Motor neuron (in vitro differentiated cells): ENCODE data around the gene RPP25L. TPM values are rescaled to one million over a fixed set of nuclear protein-coding genes. Genes with fewer than 3 reads are reported as not detected.

ENCODE experiments used
- ATAC-seq, 8 experiments: fragments of 200-7000 bp; cut with Tn5 transposase; replicated peaks in 6 of 8; 2 replicates each; pipeline ENCODE4 v1.8.0; 2021; ENCODE audit warnings: mild to moderate bottlenecking in 8 of 8, moderate library complexity in 8 of 8
- H3K27ac ChIP-seq, 2 donors: fragments of 250-450 bp; sonication (Bioruptor Pico); 2 replicates each; pipeline ENCODE4 v1.9.0; 2021; ENCODE audit warnings: antibody characterized with exemption in 2 of 2, mild to moderate bottlenecking in 2 of 2, moderate library complexity in 1 of 2
- H3K4me1 ChIP-seq, 2 donors: fragments of 250-450 bp; sonication (Bioruptor Pico); replicated peaks in 1 of 2; 2 replicates each; pipeline ENCODE4 v1.6.1; 2021; ENCODE audit warnings: antibody characterized with exemption in 2 of 2, mild to moderate bottlenecking in 2 of 2, moderate library complexity in 1 of 2
- H3K4me3 ChIP-seq, 5 donors: fragments of 250-450 bp; sonication (Bioruptor Pico); 2 replicates each; pipeline ENCODE4 v1.9.0; 2021; ENCODE audit warnings: antibody characterized with exemption in 5 of 5, mild to moderate bottlenecking in 5 of 5, moderate library complexity in 4 of 5
- WGBS, 10 experiments: fragments of 450-650 bp; shearing (Covaris generic); methylation state at CpG; one replicate each; pipeline ENCODE4 v1.0.0; 2022; 5-methylcytosine and 5-hydroxymethylcytosine counted together
- in situ Hi-C, 9 experiments: fragments of 400-800 bp; cut with MboI; loops; one replicate each; pipeline ENCODE4 v1.15.0; 2021; ENCODE audit warnings: low sequenced_read_pairs in 9 of 9, low pct_unique_long_range_greater_than_20kb in 2 of 9; ENCODE audit not compliant: unreplicated experiment in 9 of 9
- total RNA-seq, 8 experiments: library from RNA; unstranded; fragments of 300-600 nt; gene quantifications; 2 replicates each; pipeline versions ENCODE4 v1.2.3 to v1.2.4, GENCODE V29; 2022

Gene RPP25L, protein sequence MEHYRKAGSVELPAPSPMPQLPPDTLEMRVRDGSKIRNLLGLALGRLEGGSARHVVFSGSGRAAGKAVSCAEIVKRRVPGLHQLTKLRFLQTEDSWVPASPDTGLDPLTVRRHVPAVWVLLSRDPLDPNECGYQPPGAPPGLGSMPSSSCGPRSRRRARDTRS
- 10 to 100 TPM; 17.4 to 64.0 (median 24.0) TPM for total RNA-seq

GRCh38 chr9:34611811-34612787, at the start of gene RPP25L:
Gene RPP25L, minus strand, starts transcription at chr9:34612097. Its CDS starts 801 bp downstream, at chr9:34611296.
- Histone ChIP-seq H3K4me3 (peak within 1 kb of the TSS; percentile 45 to 90 (median 58)), H3K27ac (peak within 1 kb of the TSS; percentile 81 to 82), H3K4me1 (peaks cover 23% of the 10 kb centered on the region in 2 donors)
- ATAC-seq: peak; percentile 82 to 92 (median 92)
- 0 to 3% (median 0%) methylated on average over 1 to 7 of the region's 77 CpGs; no CpG with 5 or more reads in 6 of the 10 experiments for WGBS, 10 experiments
- in situ Hi-C loops: no loop called here

DNA sequence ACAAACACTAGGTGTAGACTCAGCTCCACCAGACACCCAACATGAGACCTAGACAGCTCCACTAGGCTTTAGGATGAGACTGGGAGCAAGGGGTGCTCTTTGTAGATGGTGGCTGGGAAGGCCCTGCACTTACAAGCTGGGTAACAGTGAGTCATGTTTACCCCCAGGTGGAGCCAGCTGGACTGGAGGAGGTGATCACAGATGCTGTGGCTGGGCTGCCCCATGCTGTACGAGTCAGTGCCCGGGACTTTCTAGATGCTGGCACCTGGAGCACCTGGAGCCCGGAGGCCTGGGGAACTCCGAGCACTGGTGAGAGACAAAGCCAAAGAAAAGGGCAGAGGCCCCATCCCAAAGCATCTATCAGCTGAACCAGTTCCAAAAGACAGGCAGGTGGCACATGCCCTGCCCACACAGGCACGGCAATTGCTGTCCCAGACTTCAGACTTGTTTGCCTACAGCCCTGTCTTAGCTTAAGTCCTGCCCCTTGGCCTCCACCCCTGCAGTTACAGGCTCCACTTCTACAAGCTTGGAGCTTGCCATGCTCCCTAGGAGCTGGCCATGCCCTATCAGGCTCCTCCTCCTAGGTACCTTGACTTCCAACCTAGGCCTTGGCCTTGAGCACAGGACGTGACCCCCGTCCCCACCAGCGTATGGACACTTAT, 47.8 kb upstream of the RPP25L start:
- 50 to 94% (median 86%) methylated on average over 2 to 5 of the region's 8 CpGs; no CpG with 5 or more reads in 4 of the 10 experiments for WGBS, 10 experiments
- Histone ChIP-seq H3K4me3 (no peak overlapping the region), H3K27ac (no peak overlapping the region), H3K4me1 (peaks cover 5 to 7% of the 10 kb centered on the region in 2 donors)
- in situ Hi-C loops: no loop called here
- no peak for ATAC-seq

DNA sequence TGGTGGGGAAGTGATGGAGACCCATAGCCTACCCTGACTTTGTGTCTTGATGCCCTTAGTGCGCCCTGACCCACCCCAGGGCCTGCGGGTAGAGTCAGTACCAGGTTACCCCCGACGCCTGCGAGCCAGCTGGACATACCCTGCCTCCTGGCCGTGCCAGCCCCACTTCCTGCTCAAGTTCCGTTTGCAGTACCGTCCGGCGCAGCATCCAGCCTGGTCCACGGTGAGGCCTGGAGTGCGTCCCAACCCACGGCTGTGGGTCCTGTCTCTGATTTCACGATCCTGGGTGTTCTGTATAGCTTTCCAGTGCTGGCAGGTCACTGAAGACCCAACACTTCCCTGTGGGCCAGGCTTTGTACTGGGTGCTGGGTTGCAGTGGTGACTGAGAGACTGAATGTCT, 46.6 kb upstream of the RPP25L start:
- Histone ChIP-seq H3K27ac (no peak overlapping the region), H3K4me1 (peaks cover 14% of the 10 kb centered on the region in 2 donors), H3K4me3 (no peak overlapping the region)
- ATAC-seq: no peak
- in situ Hi-C loops: no loop called here
- 80 to 100% (median 85%) methylated on average over 1 to 6 of the region's 14 CpGs; no CpG with 5 or more reads in 4 of the 10 experiments for WGBS, 10 experiments

DNA sequence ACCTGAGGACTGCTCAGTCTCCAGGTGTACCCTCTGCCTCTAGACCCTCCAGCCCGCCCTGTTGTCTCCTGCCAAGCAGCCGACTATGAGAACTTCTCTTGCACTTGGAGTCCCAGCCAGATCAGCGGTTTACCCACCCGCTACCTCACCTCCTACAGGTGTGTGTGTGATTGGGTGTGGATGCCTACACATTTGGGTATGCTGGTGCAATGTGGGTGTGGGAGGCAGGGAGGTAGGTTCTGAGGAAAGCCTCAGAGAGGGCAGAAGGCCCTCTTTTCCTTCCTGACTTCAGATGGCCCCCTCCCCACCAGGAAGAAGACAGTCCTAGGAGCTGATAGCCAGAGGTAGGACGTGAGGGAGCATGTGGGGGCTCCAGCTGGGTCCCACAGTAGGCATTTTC, 45.1 kb upstream of the RPP25L start:
- Histone ChIP-seq H3K4me1 (peaks cover 27 to 29% of the 10 kb centered on the region in 2 donors), H3K27ac (no peak overlapping the region), H3K4me3 (no peak overlapping the region)
- no peak for ATAC-seq
- in situ Hi-C loops: no loop called here
- WGBS, 10 experiments: 60 to 100% (median 90%) methylated on average over 1 to 2 of the region's 5 CpGs; no CpG with 5 or more reads in 7 of the 10 experiments

DNA sequence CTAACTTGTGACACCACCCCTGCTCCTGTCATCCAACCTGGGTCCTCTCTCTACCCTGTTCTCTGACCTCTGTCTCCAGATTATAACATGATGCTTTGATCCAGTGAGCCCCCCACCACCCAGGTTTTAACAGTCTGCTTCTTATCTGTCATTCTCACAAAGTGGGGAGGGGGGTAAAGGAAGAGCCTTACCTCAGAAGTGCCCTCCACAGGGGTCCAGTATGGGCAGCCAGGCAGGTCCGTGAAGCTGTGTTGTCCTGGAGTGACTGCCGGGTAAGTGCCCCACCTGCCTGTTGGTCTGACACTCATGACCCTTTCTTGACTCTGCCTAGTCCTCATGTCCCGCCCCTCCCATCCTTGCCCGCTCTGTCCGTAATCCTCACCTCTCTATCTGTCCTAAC, 43.5 kb upstream of the RPP25L start:
- peaks cover 38 to 40% of the 10 kb centered on the region in 2 donors for H3K4me1 ChIP-seq
- H3K4me3 ChIP-seq: no peak overlapping the region
- no peak overlapping the region for H3K27ac ChIP-seq
- in situ Hi-C loops: no loop called here
- 60 to 100% (median 90%) methylated on average over 1 to 3 of the region's 5 CpGs; no CpG with 5 or more reads in 5 of the 10 experiments for WGBS, 10 experiments
- no peak for ATAC-seq

DNA sequence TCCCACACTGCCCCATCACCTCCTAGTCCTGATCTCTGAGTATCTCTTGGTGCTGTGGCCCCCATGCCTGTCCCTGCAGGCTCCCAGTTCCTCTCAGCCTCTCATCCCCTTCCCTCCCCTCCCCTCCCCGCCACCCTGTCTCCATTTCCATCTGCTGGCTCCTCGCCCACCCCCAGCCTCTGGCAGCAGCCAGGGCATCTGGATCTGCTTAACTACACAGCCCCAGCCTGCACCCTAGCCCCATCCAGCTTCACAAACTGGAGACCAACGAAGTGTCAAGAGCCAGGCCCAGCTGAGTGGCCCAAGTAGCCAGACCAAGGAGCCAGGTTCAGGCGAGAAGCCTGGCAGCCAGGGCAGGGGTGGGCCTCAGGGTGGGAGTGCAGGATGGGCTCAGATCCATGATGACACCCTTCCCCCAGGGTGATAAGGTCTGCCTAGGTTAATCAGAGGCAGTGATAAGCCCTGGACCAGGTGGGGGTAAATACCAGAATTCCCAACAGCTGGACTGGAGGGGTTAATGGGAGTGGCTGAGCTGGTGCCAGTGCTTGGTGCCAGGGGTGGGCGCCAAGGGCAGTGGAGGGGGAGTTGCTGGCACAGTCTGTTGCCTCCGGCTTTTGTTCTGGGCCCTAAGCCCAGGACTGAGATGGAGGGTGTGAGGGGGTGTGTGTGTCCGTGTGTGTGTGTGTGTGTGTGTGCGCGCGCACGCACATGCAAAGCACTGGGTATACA, 42.6 kb upstream of the RPP25L start:
- no peak overlapping the region for H3K4me3 ChIP-seq
- peaks cover 38 to 40% of the 10 kb centered on the region in 2 donors for H3K4me1 ChIP-seq
- 100% methylated on average over 1 of the region's 11 CpGs; no CpG with 5 or more reads in 9 of the 10 experiments for WGBS, 10 experiments
- H3K27ac ChIP-seq: peak overlapping the region in 1 of 2 donors; percentile 56
- in situ Hi-C loops: no loop called here
- ATAC-seq: peak in 3 of 8 experiments; percentile 4 to 29 (median 5)

DNA sequence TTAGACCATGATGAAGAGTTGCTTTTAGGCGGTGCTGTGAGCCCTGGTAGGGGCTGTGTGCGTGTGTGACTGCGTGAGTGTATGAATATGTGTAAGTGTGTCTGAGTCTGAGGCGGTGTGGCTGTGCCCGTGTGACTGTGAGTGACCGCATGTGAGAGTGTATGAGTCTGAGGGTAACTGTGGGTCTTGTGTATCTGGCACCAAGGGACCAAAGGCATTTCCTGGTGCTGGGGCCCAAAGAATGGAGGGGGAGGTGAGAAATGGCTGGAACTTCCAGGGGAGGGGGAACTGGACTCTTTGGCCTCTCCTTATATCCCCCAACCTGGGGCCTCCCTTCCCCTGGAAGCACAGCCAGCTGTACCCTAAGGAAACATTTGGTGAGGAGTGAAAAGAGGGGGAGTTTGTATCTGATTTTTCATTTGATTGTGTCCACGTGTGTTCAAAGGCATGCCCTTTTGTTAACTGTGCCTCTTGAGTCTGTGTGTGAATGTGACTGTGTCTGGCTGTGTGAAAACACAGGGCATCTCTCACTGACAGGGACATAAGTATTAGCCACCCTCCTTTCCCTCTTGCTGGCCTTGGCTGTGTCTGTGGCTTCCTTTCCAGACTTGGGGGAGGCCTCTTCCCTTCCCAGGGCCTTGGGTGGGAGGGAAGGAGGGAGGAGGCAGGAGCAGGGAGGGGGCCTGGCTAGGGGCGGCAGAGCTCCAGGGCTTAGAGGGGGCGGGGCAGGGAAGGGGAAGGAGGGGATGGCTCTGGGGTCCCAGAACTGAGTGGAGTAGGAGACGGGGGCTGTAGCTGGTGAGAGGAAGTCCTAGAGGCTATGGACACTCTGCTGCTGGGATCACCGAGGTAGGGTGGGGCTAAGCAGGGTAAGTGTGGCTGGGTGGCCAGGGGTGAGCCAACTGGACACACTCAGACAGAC, 41.5 kb upstream of the RPP25L start:
- in situ Hi-C loops: no loop called here
- WGBS, 10 experiments: 12 to 60% (median 17%) methylated on average over 1 to 3 of the region's 11 CpGs; no CpG with 5 or more reads in 7 of the 10 experiments
- ATAC-seq: peak; percentile 3 to 21 (median 18)

GRCh38 chr9:34652602-34653000, 40.7 kb upstream of the RPP25L start:
- H3K4me3 ChIP-seq: peak overlapping the region in 2 of 5 donors; percentile 23 to 25
- in situ Hi-C loops: no loop called here
- peaks cover 41 to 49% of the 10 kb centered on the region in 2 donors for H3K4me1 ChIP-seq
- H3K27ac ChIP-seq: peak overlapping the region; percentile 43 to 56
- peak in 6 of 8 experiments; percentile 1 to 21 (median 6) for ATAC-seq
- 0 to 86% (median 28%) methylated on average over 1 to 4 of the region's 5 CpGs; no CpG with 5 or more reads in 2 of the 10 experiments for whole genome bisulfite sequencing, 10 experiments

More for the DNA sequence above, 41.5 kb upstream of the RPP25L start:
- no peak overlapping the region for H3K4me3 ChIP-seq
- peak overlapping the region; percentile 43 to 56 for H3K27ac ChIP-seq
- peaks cover 38 to 41% of the 10 kb centered on the region in 2 donors for H3K4me1 ChIP-seq

- in situ Hi-C loops: no loop called here
- Histone ChIP-seq H3K4me1 (peaks cover 38 to 51% of the 10 kb centered on the region in 2 donors), H3K4me3 (peak within 1 kb of the TSS in 4 of 5 donors; percentile 7 to 30 (median 24)), H3K27ac (peak within 1 kb of the TSS; percentile 43 to 69)
- 0 to 3% (median 0%) methylated on average over 1 to 6 of the region's 24 CpGs; no CpG with 5 or more reads in 5 of the 10 experiments for WGBS, 10 experiments
- peak; percentile 70 to 91 (median 82) for ATAC-seq
These were observed 40.1 kb upstream of the RPP25L start, which contains the start of gene IL11RA for GRCh38 chr9:34651876-34652601. Gene IL11RA, plus strand, starts transcription at chr9:34652185. Its CDS starts 3,033 bp downstream, at chr9:34655218.

DNA sequence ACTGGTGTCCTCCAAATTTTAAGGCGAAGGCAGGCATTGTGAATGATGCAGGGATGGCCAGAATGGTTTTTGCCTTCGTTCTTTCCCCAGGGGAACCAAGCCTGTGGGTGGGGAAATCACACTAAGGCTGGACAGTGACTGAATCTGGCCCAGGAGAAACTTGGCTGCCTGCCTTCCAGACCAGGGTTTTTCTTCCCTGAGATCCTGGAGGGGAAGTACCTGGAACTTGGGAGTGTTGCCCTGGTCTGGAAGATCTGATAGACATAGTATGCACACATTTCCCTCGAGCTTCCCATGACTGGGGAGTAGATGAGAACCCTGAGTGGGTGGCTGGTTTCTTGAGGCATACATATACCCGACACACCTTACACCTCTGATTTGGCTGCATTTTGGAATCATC, 39.4 kb upstream of the RPP25L start:
- Histone ChIP-seq H3K4me1 (peaks cover 38 to 51% of the 10 kb centered on the region in 2 donors), H3K4me3 (peak overlapping the region in 2 of 5 donors; percentile 23 to 30), H3K27ac (peak overlapping the region in 1 of 2 donors; percentile 69)
- in situ Hi-C loops: no loop called here
- 0 to 67% (median 33%) methylated on average over 1 to 4 of the region's 4 CpGs; no CpG with 5 or more reads in 3 of the 10 experiments for WGBS, 10 experiments
- ATAC-seq: no peak

DNA sequence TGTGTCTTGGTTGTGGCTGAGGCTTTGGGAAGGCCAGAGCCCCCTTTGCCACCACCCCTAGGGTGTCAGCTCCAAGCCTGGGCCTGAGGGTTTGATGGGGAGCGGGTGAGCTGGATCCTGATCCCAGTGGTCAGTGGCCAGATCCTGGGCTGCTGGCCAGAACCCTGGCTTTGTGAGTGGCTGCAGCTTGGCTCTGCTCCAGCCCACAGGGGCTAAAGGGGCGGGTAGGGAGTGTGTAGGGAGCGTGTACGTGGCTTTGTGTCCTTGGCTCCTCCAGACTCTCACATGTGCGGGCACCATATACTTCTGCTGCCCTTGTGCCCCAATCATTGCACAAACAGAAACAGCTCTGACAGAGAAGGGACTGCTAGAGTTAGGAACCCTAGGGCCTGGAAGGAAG, 38.9 kb upstream of the RPP25L start:
- H3K4me3 ChIP-seq: no peak overlapping the region
- 60 to 100% (median 73%) methylated on average over 1 to 3 of the region's 5 CpGs; no CpG with 5 or more reads in 4 of the 10 experiments for WGBS, 10 experiments
- no peak overlapping the region for H3K27ac ChIP-seq
- ATAC-seq: no peak
- in situ Hi-C loops: no loop called here
- peaks cover 43 to 55% of the 10 kb centered on the region in 2 donors for H3K4me1 ChIP-seq
